ENCODE data around the gene ACBD6.

DNA sequence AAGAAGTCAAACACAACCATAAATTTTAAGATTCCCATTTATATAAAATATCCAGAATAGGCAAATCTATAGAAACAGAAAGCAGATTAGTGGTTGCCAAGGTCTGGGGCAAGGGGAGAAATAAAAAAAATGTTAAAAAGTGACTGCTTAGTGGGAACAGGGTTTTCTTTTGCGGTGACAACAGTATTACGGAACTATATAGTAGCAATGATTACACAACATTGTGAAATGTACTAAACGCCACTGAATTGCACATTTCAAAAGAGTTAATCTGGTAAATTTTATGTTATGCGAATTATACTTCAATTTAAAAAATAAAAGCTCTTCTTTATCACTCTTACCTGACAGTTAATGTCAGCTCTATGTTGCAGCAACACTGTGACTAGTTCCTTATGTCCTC, 105.2 kb downstream of the ACBD6 start:
- TF ChIP-seq, protein P1, sequence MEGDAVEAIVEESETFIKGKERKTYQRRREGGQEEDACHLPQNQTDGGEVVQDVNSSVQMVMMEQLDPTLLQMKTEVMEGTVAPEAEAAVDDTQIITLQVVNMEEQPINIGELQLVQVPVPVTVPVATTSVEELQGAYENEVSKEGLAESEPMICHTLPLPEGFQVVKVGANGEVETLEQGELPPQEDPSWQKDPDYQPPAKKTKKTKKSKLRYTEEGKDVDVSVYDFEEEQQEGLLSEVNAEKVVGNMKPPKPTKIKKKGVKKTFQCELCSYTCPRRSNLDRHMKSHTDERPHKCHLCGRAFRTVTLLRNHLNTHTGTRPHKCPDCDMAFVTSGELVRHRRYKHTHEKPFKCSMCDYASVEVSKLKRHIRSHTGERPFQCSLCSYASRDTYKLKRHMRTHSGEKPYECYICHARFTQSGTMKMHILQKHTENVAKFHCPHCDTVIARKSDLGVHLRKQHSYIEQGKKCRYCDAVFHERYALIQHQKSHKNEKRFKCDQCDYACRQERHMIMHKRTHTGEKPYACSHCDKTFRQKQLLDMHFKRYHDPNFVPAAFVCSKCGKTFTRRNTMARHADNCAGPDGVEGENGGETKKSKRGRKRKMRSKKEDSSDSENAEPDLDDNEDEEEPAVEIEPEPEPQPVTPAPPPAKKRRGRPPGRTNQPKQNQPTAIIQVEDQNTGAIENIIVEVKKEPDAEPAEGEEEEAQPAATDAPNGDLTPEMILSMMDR (IDR thresholded peaks at IDR 0.05), result no peak
- no peak for TF ChIP-seq POLR2A (IDR thresholded peaks at IDR 0.05)

Measured in vagina (tissue), 2 donors.